ENCODE results near the gene SLN.

SLN gene

GRCh38 chr11:107683807-107684206 is 28.0 kb downstream of the SLN start:
- peak; percentile 70 for DNase-seq (ENCODE audit: low spot score)

DNA sequence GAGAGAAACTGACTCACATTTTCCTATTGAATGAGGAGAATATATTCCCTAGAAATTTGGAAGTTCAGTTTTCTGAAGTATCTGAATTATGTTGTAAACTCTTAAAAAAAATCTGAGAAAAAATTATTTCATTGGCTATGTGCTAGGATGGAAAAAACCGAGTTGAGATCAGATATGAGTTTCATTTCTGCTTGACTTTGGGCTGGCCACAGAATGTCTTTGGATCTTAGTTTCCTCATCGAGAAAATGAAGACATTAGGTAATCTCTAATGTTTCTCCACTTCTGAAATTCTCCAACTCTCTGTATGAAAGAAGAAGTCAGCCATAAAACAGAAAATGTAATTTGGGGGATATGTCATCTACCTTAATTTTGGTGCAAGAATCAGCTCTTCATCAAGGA is 28.8 kb downstream of the SLN start:
- DNase-seq (ENCODE audit: low spot score), result no peak

DNA sequence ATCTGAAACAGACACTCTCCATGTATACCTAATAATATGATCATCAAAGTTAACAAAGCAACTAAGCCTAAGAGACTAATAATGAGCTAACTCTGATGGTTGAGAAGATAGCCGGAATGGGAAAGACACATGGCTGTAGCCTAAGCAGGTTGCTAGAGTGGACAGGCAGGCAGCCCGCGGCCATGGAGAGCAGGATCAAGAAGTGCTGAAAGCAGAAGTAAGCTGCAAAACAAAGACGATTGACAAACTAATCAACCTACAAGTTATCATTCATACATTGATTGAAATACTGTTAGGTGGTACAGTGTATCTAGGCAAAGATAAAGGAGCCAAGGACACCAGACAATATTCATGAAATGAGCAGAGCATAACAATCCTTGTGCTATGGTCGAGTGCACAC is 29.3 kb downstream of the SLN start:
- no peak for DNase-seq (ENCODE audit: low spot score)

DNA sequence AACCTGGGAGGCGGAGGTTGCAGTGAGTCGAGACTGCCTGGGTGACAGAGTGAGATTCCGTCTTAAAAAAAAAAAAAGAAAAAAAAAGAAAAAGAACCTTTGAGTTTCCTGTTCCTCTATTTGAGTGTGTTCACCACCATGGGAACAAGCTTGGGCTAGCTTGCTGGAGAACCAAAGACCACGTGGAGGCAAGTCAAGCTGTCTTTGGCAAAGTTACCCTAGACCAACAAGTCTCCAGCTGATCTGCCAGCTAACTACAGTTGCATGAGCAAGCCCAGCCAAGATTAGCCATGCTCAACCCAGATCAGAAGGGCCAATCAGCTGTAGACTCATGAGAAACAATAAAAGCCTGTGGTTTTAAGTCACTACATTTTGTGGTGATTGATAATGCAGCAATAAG is 29.7 kb downstream of the SLN start:
- no peak for DNase-seq (ENCODE audit: low spot score)

GRCh38 chr11:107679255-107680024 is 32.4 kb downstream of the SLN start:
- no peak for DNase-seq (ENCODE audit: low spot score)

DNA sequence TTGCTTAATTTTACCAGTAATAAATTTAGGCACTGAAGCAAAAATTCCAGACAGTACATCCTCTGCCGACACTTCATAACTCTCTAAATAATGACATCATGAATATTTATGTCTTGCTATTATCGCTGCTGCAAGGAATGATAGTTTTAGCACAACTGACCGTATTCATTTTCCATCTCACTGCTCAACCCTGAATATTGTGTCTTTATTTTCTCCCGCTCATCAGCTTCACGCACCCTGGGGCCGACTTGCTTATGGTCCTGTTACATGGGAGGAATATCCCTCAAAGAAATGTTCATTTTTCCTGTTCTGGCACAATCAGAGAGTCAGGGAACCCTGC is 33.3 kb downstream of the SLN start:
- DNase-seq (ENCODE audit: low spot score), result no peak

DNA sequence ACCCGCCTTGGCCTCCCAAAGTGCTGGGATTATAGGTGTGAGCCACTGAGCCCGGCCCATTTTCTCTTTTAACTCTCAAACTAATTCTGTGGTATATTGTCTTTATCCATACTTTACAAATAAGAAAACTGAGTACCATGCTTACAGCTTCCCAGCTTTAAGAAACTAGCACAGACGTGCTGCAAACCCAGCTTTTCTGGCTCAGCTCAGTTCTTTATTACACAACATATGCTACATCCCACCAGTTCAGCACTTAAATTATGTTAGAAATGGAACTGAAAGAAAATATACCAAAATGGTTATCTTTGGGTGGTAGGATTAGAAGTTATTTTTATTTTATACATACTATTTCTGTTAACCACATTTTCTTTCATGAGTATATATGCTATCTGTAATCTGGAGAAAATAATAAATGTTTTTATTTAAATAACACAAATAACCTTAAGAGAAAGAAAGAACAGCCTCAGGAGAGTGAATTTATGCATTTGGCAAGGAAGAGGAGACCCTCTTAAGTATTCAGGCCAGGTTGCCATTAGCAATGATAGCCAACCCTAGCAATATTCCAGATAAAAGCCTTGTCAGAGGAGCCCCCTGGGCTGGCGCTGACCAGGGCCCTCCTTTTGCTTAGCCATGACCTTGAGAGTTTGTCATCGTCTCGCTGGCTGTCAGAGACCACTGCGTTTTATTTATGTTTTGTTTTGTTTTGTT is 33.8 kb downstream of the SLN start:
- no peak for DNase-seq (ENCODE audit: low spot score)

GRCh38 chr11:107676336-107677057 is 35.4 kb downstream of the SLN start:
- DNase-seq (ENCODE audit: low spot score), result no peak

DNA sequence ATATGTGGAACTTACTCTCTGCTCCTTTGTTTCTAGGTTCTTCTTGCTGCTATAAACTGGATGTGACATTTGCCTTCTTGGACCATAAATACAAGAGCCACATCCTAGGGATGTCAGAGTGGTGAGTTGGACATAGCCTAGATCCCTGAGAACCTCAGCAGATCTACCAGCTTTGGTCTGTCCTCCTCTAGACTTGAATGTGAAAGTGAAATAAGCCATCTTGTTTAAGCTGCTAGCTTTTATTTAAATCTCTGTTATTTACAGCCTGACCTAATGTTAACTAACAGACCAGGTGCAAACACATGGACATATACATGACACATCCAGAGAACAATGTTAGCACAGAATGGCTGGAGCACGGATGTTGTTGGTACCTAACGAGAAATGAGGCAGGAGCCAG is 36.0 kb downstream of the SLN start:
- no peak for DNase-seq (ENCODE audit: low spot score)

GRCh38 chr11:107669893-107670601 is 41.8 kb downstream of the SLN start:
- DNase-seq (ENCODE audit: low spot score), result no peak

GRCh38 chr11:107669191-107669740 is 42.6 kb downstream of the SLN start:
- DNase-seq (ENCODE audit: low spot score), result no peak

GRCh38 chr11:107666911-107667613 is 44.8 kb downstream of the SLN start:
- no peak for DNase-seq (ENCODE audit: low spot score)

GRCh38 chr11:107665018-107665417 is 46.8 kb downstream of the SLN start:
- no peak for DNase-seq (ENCODE audit: low spot score)

GRCh38 chr11:107661656-107662055 is 50.2 kb downstream of the SLN start:
- DNase-seq (ENCODE audit: low spot score), result no peak

DNA sequence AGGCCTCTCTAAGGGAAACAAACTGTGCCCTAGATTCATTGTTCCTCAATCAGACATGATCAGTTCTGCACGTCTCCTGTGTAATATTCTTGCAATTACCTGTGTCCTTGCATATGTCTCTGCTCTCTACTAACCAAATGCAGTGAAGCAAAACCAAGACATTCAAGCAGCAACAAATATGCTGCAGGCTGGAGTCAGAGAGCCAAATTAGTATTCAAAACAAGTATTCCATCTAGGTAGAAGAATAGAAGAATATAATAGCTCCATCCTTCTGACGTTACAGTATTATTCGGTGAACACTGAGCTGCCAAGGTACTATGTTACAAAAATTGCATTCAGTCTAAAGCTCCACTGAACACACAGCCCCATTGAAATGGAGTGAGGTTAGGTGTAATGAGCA is 51.8 kb downstream of the SLN start:
- no peak for DNase-seq (ENCODE audit: low spot score)

DNA sequence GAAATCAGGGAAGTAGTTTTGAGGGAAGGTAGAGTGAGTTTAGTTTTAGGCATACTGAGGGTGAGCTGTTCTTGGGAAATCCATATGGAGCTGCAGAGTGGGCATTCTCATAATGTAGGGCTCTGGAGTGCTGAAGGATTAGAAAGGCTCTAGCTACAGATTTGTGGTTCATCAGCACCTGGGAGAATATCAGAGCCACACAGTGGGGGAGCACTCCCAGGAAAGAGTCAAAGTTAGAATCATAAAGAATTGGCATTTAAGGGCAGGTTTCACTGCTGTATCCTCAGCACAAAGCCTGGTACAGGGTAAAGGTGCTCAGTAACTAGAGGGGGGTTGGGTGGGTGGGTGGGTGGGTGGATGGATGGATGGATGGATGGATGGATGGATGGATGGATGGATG is 52.5 kb downstream of the SLN start:
- DNase-seq (ENCODE audit: low spot score), result no peak
